ENCODE results near the gene NT5E.

NT5E gene

GRCh38 chr6:85460154-85460920 lies 10.5 kb downstream of the NT5E start:
- TF ChIP-seq CTCF (IDR thresholded peaks at IDR 0.05; ENCODE audit: extremely low read depth, missing control alignments): no peak
- DNase-seq (ENCODE audit: low spot score): no peak

GRCh38 chr6:85460921-85461797 lies 11.3 kb downstream of the NT5E start:
- no peak for TF ChIP-seq CTCF (IDR thresholded peaks at IDR 0.05; ENCODE audit: extremely low read depth, missing control alignments)
- peak; percentile 60 for DNase-seq (ENCODE audit: low spot score)

DNA sequence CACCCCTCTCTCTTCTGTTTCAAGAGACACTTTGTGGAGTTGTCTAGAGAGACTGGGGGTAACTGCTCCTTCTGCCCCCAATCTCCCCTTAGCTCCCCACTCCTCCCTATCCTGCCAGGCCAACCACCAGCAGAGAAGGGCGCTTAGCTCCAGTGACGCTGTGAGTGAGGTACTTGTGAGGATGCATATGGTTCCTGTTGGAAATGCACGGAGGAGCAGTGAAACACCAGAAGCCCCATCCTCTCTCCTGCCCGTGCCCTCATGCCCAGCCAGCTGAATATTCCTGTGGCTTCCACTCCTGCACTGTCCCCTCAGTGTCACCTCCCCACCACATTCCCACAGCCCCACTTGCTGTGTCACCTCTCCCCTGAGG lies 11.9 kb downstream of the NT5E start:
- no peak for DNase-seq (ENCODE audit: low spot score)

DNA sequence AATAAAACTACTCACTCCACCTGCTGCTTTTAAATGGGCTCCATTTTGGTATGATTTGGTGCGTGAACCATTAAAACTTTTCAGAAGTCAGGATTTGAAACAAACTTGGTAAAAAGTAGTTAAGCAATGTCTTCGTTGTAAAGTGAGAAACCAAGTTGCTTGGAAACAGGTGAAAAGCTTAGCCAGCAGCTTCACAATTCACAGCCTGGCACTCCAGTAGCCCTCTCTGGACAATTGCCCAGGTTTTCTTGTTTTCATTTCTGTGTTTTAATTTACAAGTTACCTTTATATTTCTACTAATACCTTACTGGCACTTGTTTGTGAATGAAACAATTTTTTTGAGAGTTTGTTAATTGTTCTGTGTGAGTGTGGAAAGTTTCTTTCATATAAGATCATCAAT lies 12.8 kb downstream of the NT5E start:
- no peak for TF ChIP-seq CTCF (IDR thresholded peaks at IDR 0.05; ENCODE audit: extremely low read depth, missing control alignments)
- DNase-seq (ENCODE audit: low spot score): no peak

More for the DNA sequence above, 11.9 kb downstream of the NT5E start:
- TF ChIP-seq CTCF (IDR thresholded peaks at IDR 0.05; ENCODE audit: extremely low read depth, missing control alignments): no peak

DNA sequence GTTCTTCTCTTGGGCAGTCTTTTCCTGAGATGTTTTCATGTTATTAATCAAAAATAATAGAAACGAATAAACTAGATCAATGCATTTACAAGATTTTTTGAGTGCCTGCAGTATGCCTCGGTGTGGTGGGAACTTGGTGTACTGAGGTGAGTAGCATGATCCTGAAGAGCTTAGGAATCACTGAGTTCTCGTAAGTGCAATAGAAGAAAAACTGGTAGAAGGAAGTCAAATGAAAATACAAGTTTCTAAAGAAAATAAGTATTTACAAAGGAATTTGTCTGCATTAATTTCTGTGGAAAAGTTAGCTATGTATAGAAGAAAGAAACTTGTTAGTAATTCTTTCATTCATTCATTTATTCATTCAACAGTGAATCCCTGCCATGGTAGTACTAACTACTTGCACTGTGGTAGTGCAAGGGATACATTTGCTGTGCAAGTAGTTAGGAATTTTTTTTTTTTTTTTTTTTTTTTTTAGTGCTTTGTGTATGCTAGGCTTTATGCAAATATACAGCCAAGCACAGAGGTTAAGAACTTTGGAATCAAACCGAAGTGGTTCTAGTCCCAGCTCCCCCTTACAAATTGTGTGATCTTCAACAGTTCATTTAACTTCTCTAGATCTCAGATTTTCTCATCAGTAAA lies 13.9 kb downstream of the NT5E start:
- TF ChIP-seq CTCF (IDR thresholded peaks at IDR 0.05; ENCODE audit: extremely low read depth, missing control alignments): no peak
- DNase-seq (ENCODE audit: low spot score): no peak

DNA sequence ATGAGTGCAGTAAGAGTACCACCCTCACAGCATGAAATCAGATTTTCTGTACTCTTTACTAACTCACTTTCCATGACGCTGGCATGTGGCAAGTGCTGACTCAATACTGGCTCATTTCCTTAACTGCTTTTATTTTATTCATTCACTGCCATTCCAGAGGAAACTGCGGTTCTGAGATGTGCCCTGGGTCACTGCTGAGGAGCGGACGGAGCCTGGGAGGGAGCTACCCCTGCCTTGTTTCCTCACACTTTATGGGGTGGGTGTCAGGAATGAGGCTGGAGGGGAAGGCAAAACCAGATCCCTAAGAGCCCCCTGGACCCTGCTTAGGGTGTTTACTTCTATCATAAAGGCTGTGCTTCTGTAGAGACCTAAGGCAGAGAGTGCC lies 14.4 kb downstream of the NT5E start:
- no peak for DNase-seq (ENCODE audit: low spot score)
- no peak for TF ChIP-seq CTCF (IDR thresholded peaks at IDR 0.05; ENCODE audit: extremely low read depth, missing control alignments)

DNA sequence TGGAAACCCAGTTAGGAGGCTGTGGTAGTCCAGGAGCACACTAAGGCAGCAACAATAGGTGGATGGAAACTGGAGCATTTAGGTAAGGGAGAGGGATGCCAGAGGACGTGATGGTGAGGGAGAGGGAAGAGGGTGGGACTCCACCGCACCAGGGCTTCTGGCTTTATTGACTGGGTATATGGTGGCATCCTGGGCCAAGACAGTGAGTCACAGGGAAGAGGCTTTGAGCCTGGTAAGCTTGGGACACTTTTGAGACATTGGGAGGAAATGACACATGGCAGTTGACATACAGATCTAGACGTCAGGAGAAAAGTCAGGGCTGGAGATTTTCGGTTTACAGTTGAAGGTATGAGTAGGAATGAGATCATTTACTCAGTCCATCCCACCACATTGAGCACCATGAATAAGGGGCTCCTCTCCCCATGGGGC lies 14.9 kb downstream of the NT5E start:
- DNase-seq (ENCODE audit: low spot score): no peak
- no peak for TF ChIP-seq CTCF (IDR thresholded peaks at IDR 0.05; ENCODE audit: extremely low read depth, missing control alignments)
